ENCODE data around the gene GRIN3B.

Gene GRIN3B

DNA sequence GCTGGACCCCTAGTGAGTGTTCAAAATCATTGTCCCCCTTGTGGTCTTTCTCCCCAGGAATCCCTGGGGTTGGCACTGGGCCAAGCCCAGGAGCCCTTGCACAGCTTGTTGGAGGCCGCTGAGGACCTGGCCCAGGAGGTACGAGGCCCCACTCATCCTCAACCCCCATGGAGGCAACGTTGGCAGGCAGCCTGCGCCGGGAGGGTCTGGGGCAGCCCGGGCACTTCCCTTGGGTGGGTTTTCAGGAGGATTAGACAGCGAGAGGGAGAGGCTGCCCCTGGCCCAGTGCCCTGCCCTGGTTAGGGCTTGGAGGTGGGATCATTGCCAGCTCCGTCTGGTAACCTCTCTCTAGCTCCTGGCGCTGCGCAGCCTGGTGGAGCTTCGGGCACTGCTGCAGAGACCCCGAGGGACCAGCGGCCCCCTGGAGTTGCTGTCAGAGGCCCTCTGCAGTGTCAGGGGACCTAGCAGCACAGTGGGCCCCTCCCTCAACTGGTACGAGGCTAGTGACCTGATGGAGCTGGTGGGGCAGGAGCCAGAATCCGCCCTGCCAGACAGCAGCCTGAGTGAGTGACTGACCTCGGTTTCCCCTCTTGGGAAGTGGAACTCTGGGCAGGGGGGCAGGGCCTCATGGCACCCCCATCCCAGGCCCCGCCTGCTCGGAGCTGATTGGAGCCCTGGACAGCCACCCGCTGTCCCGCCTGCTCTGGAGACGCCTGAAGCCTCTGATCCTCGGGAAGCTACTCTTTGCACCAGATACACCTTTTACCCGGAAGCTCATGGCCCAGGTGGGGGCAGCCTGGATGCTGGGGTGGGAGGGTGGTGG is 42.7 kb downstream of the GRIN3B start:
- peaks cover 16% of the 10 kb centered on the region for H3K79me2 ChIP-seq (ENCODE audit: control insufficient read depth, low read length)
- H3K27me3 ChIP-seq (ENCODE audit: control insufficient read depth, low read length) = no peaks in the 10 kb centered on the region
- H3K9me3 ChIP-seq (ENCODE audit: control insufficient read depth, insufficient read depth, low read length) = no peaks in the 10 kb centered on the region
- H3K4me2 ChIP-seq (ENCODE audit: low read length) = no peak overlapping the region
- H3K27ac ChIP-seq (ENCODE audit: low read depth, low read length) = no peak overlapping the region
- no peak overlapping the region for H3K4me3 ChIP-seq (ENCODE audit: low read length)
- peaks cover 32% of the 10 kb centered on the region for H3K4me1 ChIP-seq (ENCODE audit: control insufficient read depth, low read length)
- no peaks in the 10 kb centered on the region for H3K9me2 ChIP-seq (replicated peaks; ENCODE audit: control insufficient read depth, low read length)
- peaks cover 4% of the 10 kb centered on the region; the same call in 1 of the 2 replicates for H4K20me1 ChIP-seq (ENCODE audit: control insufficient read depth, insufficient read depth, low read depth, low read length)
- TF ChIP-seq EZH2phosphoT487 (IDR thresholded peaks at IDR 0.05; ENCODE audit: borderline replicate concordance, low read length) = no peak
- TF ChIP-seq, protein P1, sequence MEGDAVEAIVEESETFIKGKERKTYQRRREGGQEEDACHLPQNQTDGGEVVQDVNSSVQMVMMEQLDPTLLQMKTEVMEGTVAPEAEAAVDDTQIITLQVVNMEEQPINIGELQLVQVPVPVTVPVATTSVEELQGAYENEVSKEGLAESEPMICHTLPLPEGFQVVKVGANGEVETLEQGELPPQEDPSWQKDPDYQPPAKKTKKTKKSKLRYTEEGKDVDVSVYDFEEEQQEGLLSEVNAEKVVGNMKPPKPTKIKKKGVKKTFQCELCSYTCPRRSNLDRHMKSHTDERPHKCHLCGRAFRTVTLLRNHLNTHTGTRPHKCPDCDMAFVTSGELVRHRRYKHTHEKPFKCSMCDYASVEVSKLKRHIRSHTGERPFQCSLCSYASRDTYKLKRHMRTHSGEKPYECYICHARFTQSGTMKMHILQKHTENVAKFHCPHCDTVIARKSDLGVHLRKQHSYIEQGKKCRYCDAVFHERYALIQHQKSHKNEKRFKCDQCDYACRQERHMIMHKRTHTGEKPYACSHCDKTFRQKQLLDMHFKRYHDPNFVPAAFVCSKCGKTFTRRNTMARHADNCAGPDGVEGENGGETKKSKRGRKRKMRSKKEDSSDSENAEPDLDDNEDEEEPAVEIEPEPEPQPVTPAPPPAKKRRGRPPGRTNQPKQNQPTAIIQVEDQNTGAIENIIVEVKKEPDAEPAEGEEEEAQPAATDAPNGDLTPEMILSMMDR (IDR thresholded peaks at IDR 0.05; ENCODE audit: low read depth, low read length, poor library complexity, severe bottlenecking) = no peak
- H3K36me3 ChIP-seq (ENCODE audit: control insufficient read depth, low read length) = peaks cover 52% of the 10 kb centered on the region
- peaks cover 19% of the 10 kb centered on the region for H3F3A ChIP-seq (ENCODE audit: control insufficient read depth, insufficient read depth)

DNA sequence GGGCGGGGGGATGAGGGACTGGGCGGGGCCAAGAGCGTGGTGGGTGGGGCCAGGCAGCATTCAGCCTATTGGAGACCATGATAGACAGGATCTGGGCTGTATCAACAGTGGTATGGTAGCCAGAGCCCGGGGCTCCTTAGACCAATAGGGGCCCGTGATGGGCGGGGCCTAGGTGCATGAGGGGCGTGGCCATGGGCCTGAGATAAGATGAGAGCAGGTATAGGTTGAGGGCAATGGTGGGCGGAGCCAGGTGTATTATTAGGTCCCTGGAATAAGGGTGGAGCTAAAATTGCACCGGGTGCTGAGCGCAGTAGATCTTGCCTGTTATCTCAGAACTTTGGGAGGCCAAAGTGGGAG is 45.0 kb downstream of the GRIN3B start:
- Histone ChIP-seq H3K27me3 (ENCODE audit: control insufficient read depth, low read length) (no peaks in the 10 kb centered on the region), H3K4me3 (ENCODE audit: low read length) (no peak overlapping the region), H3K36me3 (ENCODE audit: control insufficient read depth, low read length) (peaks cover 43% of the 10 kb centered on the region), H4K20me1 (ENCODE audit: control insufficient read depth, insufficient read depth, low read depth, low read length) (peaks cover 4% of the 10 kb centered on the region; the same call in 1 of the 2 replicates), H3K79me2 (ENCODE audit: control insufficient read depth, low read length) (peaks cover 15% of the 10 kb centered on the region), H3K27ac (ENCODE audit: low read depth, low read length) (no peak overlapping the region), H3F3A (ENCODE audit: control insufficient read depth, insufficient read depth) (0 out of 2 replicates have a peak, but pooled peaks cover under 1% of the 10 kb centered on the region), H3K9me3 (ENCODE audit: control insufficient read depth, insufficient read depth, low read length) (no peaks in the 10 kb centered on the region), H3K4me1 (ENCODE audit: control insufficient read depth, low read length) (peaks cover 13% of the 10 kb centered on the region), H3K4me2 (ENCODE audit: low read length) (no peak overlapping the region), H3K9me2 (replicated peaks; ENCODE audit: control insufficient read depth, low read length) (no peaks in the 10 kb centered on the region)
- TF ChIP-seq EZH2phosphoT487 (IDR thresholded peaks at IDR 0.05; ENCODE audit: borderline replicate concordance, low read length) = no peak
- TF ChIP-seq, protein P1 (IDR thresholded peaks at IDR 0.05; ENCODE audit: low read depth, low read length, poor library complexity, severe bottlenecking) = no peak

DNA sequence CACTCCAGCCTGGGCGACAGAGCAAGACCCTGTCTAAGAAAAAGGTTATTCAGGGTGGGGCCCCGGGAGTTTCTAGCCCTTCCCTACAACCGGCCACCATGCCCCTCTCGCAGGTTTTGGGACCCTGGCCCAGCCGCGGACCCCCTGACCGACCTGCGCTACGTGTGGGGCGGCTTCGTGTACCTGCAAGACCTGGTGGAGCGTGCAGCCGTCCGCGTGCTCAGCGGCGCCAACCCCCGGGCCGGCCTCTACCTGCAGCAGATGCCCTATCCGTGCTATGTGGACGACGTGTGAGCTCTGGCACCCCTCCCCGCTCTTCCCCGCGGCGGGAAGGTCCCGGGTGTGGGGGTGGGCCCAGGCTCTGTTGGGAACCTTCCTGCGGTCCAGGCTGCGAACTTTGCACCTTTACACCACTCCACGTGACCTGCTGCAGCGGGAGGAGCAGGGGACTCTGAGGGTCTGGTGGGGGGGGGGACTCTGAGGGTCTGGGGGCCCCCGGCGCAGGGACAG is 46.0 kb downstream of the GRIN3B start:
- H3K4me2 ChIP-seq (ENCODE audit: low read length) = no peak overlapping the region

More for the DNA sequence above, 46.0 kb downstream of the GRIN3B start:
- Histone ChIP-seq H3K79me2 (ENCODE audit: control insufficient read depth, low read length) (peaks cover 7% of the 10 kb centered on the region), H3K27ac (ENCODE audit: low read depth, low read length) (no peak overlapping the region), H3K4me1 (ENCODE audit: control insufficient read depth, low read length) (peaks cover 6% of the 10 kb centered on the region), H3K36me3 (ENCODE audit: control insufficient read depth, low read length) (peaks cover 43% of the 10 kb centered on the region), H3K4me3 (ENCODE audit: low read length) (no peak overlapping the region), H3F3A (ENCODE audit: control insufficient read depth, insufficient read depth) (no peaks in the 10 kb centered on the region), H3K9me3 (ENCODE audit: control insufficient read depth, insufficient read depth, low read length) (no peaks in the 10 kb centered on the region), H3K27me3 (ENCODE audit: control insufficient read depth, low read length) (no peaks in the 10 kb centered on the region), H4K20me1 (ENCODE audit: control insufficient read depth, insufficient read depth, low read depth, low read length) (peaks cover 3% of the 10 kb centered on the region; the same call in 1 of the 2 replicates), H3K9me2 (replicated peaks; ENCODE audit: control insufficient read depth, low read length) (no peaks in the 10 kb centered on the region)
- no peak for TF ChIP-seq EZH2phosphoT487 (IDR thresholded peaks at IDR 0.05; ENCODE audit: borderline replicate concordance, low read length)
- TF ChIP-seq, protein P1 (IDR thresholded peaks at IDR 0.05; ENCODE audit: low read depth, low read length, poor library complexity, severe bottlenecking) = no peak

All from DOHH2 (cell line).